GM21576 (cell line): ENCODE data around the gene AGMO.

Source experiments
- ATAC-seq: cut with Tn5 transposase; IDR thresholded peaks from one replicate; pipeline ENCODE4 v1.9.1; 2021; ENCODE audit warnings: mild to moderate bottlenecking, moderate library complexity; ENCODE audit not compliant: unreplicated experiment

The AGMO gene

DNA sequence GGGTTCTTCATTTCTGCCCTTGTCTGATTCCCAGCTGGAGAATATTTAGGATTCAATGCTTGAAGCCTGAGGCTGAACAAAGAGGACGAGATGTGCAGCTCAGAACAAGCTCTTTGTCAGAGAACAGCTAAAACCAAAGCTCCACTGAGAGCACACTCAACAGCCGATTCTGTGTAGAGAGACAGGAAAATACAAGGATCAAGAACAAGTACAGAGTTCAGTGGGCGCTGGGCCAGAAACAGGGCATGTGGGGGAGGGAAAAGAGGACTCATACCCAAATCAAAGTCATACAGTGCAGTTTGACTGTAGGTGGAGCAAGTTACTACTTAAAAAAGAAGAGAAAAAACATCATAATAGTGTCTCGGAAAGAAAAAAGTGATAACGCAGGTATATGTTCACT, at the start of gene AGMO:
TSS of gene AGMO (minus strand) at position 181 of the 400 bp plus-strand sequence.
- no peak for ATAC-seq

GRCh38 chr7:15610503-15610902, 48.7 kb upstream of the AGMO start:
- ATAC-seq: no peak

- ATAC-seq: no peak
These were observed 47.5 kb upstream of the AGMO start for GRCh38 chr7:15609287-15609686.

- ATAC-seq: no peak
These were observed 45.9 kb upstream of the AGMO start for GRCh38 chr7:15607529-15608210.

- no peak for ATAC-seq
These were observed 44.7 kb upstream of the AGMO start for GRCh38 chr7:15606561-15606960.

- no peak for ATAC-seq
These were observed 42.4 kb upstream of the AGMO start for GRCh38 chr7:15604166-15604565.

GRCh38 chr7:15603124-15603523, 41.3 kb upstream of the AGMO start:
- no peak for ATAC-seq

GRCh38 chr7:15602236-15602635, 40.4 kb upstream of the AGMO start:
- ATAC-seq: no peak

- ATAC-seq: no peak
These were observed 39.4 kb upstream of the AGMO start for GRCh38 chr7:15601175-15601574.

- no peak for ATAC-seq
These were observed 38.5 kb upstream of the AGMO start for GRCh38 chr7:15600298-15600697.

GRCh38 chr7:15594461-15594860, 32.6 kb upstream of the AGMO start:
- ATAC-seq: no peak

GRCh38 chr7:15593382-15593781, 31.6 kb upstream of the AGMO start:
- no peak for ATAC-seq

DNA sequence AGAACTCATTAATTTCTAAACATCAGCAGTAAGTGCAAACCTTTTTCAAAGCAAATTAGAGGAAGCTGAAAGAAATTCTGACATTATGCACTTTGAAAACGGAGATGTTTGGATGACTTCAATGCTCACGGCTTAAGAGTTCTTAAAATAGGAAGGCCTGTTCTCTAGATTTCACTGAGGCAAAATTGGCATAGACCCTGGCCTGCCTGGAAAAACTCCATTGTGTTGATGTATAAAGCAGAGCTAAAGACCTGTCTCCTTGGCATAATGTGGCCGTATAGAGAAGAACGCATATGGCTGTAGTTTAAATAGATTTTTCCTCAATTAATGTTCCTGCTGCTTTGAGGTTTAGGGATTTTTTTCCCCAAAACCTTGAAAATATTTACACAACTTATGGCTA, 24.5 kb upstream of the AGMO start:
- no peak for ATAC-seq

DNA sequence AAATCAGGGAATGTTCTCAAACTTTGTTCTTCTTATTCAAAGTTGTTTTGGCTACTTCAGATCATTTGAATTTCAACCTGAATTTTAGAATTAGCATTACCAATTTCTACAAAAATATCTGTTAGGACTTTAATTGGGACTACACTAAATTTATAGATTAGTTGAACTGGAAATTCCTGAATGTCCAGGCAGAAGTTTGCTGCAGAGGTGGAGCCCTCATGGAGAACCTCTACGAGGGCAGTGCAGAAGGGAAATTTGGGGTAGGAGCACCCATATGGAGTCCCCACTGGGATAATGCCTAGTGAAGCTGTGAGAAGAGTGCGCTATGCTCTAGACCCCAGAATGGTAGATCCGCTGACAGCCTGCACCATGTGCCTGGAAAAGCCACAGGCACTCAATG, 22.8 kb upstream of the AGMO start:
- ATAC-seq: no peak

GRCh38 chr7:15582773-15583172, 21.0 kb upstream of the AGMO start:
- ATAC-seq: no peak

DNA sequence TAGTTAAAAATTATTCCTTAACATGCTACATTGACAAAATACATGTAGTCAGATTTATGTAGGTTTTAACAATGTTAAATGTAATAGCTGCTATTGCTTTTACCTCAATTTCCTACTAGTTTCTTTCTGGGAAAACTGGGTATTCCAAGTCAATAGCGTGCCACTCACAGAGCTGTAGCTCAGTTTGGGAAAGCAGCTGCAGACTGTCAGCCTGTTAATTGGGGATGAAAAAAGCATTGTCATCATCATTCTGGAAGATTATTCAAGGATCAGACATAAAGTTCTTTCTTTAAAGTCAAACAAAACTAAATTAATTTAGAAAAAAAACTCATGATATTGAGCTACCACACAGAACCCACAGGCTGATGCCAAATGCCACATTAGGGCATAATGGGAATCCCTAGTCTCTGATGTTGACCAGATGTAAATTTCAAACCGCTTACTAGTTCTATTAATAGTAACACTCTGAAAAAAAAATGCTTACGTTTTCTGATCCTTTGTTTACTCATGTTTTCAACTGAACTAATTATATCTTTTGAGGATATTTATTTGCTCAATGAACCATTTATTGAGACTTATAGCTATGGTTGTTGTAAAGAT, 19.6 kb upstream of the AGMO start:
- no peak for ATAC-seq

GRCh38 chr7:15580604-15581351, 19.0 kb upstream of the AGMO start:
- no peak for ATAC-seq

DNA sequence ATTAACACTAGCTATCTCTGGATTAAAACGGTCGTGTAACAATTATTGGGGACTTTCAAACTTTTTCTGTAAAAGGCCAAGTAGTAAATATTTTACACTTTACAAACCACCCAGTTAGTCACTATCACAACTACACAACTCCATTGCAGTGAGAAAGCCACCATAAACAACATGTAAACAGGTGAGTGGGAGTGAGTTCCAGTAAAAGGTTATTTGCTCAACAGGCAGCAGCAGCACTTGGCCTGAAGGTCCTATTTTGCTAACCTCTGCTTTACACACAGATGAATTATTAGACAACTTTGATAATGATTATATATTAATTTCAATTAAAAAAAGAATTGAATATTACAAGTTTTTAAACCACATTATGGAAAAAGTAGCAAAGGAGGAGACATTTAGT, 15.8 kb upstream of the AGMO start:
- ATAC-seq: no peak

DNA sequence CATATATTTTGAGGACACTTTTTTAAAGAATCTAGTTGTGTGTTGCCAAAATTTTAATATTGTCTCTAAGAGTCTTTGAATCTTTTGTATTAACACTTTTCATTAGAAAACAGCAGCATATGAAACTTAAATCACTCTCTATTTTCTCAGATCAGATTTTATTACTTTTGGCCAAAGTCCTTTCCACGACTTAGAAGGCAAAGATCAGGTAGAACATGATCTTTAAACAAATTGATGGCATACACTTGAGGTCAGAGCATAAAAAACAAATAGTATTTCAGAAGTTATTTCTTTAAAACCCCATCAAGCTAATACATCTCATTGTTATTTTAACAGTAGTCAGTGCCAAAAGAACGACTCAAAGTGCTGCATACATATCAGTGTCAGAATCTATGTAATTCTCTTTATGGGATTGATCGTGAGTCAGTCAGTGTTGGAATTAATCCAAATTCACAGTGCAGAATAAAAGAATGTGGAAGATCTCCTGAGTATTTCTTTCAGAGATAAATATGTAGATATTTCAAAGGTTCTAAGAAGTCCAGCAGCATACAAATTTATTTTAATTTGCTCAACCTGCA, 9.6 kb upstream of the AGMO start:
- ATAC-seq: no peak

- no peak for ATAC-seq
These were observed 5.8 kb upstream of the AGMO start for GRCh38 chr7:15567652-15568051.

DNA sequence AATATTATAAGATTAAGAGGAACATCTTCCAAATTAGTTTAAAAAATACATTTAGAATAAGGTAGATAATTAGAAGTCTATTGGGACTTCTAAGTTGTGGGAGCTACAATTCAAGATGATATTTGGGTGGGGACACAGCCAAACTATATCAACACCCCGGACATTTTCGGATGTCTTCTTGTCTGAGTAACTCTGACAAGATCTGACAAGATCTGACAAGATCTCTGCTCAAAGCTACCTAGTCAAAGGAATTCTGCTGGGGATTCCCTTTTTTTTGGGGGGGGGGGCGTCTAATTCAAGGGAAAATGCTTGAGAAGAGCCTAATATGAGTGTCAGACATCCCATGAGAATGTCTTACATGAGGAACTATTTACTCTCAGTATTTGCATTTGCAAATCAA, 5.2 kb upstream of the AGMO start:
- no peak for ATAC-seq

- ATAC-seq: no peak
These were observed 4.7 kb upstream of the AGMO start for GRCh38 chr7:15566476-15566875.
